Pulmonary artery endothelial cell (primary cell): ENCODE results near the gene IGF2. TPM values are rescaled to one million over a fixed set of nuclear protein-coding genes. Genes with fewer than 3 reads are reported as not detected.

Experiments used
- DNase-seq: peaks from one replicate; pipeline ENCODE4 v3.0.0-alpha.2; 2011; ENCODE audit warnings: low read depth, low spot score
- total RNA-seq: library from RNA; depleted of rRNA; stranded (reverse); fragments of >200 nt; gene quantifications from 2 replicates; pipeline ENCODE4 v1.2.3, GENCODE V29; 2014

The IGF2 gene
- total RNA-seq, 1 donor from 2014 or later = 3.0 TPM

- no peak for DNase-seq
Observed at GRCh38 chr11:2137202-2138067, 1.8 kb downstream of the IGF2 start.

GRCh38 chr11:2136952-2137201 is 2.3 kb downstream of the IGF2 start:
- DNase-seq = no peak

GRCh38 chr11:2136209-2136951 is 2.8 kb downstream of the IGF2 start:
- DNase-seq = no peak

- DNase-seq = no peak
Observed at GRCh38 chr11:2135648-2136201, 3.5 kb downstream of the IGF2 start.

- DNase-seq = no peak
Observed at GRCh38 chr11:2135018-2135569, 4.1 kb downstream of the IGF2 start.

GRCh38 chr11:2134022-2135010 is 4.9 kb downstream of the IGF2 start:
- no peak for DNase-seq

- no peak for DNase-seq
Observed at GRCh38 chr11:2133241-2134021, 5.8 kb downstream of the IGF2 start.

GRCh38 chr11:2132874-2133240 is 6.3 kb downstream of the IGF2 start:
- DNase-seq = no peak

- DNase-seq = no peak
Observed at GRCh38 chr11:2132246-2132645, 6.9 kb downstream of the IGF2 start.

GRCh38 chr11:2131371-2132236 is 7.6 kb downstream of the IGF2 start:
- DNase-seq = no peak

- DNase-seq = no peak
Observed at GRCh38 chr11:2130881-2131352, 8.3 kb downstream of the IGF2 start.

- DNase-seq = no peak
Observed at GRCh38 chr11:2129699-2130366, 9.4 kb downstream of the IGF2 start.

GRCh38 chr11:2129308-2129698 is 9.9 kb downstream of the IGF2 start:
- no peak for DNase-seq

GRCh38 chr11:2128511-2129307 is 10.5 kb downstream of the IGF2 start:
- DNase-seq = no peak

GRCh38 chr11:2128130-2128510 is 11.1 kb downstream of the IGF2 start:
- DNase-seq = no peak

- DNase-seq = no peak
Observed at GRCh38 chr11:2127482-2128129, 11.6 kb downstream of the IGF2 start.

GRCh38 chr11:2126520-2127085 is 12.6 kb downstream of the IGF2 start:
- DNase-seq = no peak
